HepG2 (cell line): ENCODE data around the gene HBS1L. TPM values are rescaled to one million over a fixed set of nuclear protein-coding genes. Genes with fewer than 3 reads are reported as not detected.

Source experiments
- AGO1 ChIP-seq: fragments of 200-400 bp; formaldehyde crosslinking; IDR thresholded peaks from 2 replicates; pipeline ENCODE4 v1.6.1; 2017; ENCODE audit warnings: mild to moderate bottlenecking, low read depth, low read length, moderate library complexity; ENCODE audit not compliant: poor library complexity, severe bottlenecking
- ARNTL ChIP-seq: sonication (generic); formaldehyde crosslinking; IDR thresholded peaks from 2 replicates; pipeline ENCODE4 v1.4.0; 2020; ENCODE audit warnings: mild to moderate bottlenecking, missing genetic modification reagents
- CEBPB ChIP-seq: IDR thresholded peaks from 2 replicates; pipeline ENCODE4 v1.6.1; 2011; ENCODE audit warnings: low read depth, low read length, improper control_type of control experiment, borderline replicate concordance
- ELF1 ChIP-seq: sonication (generic); formaldehyde crosslinking; IDR thresholded peaks from 2 replicates; pipeline ENCODE4 v1.4.0; 2020; ENCODE audit warnings: missing genetic modification reagents
- ELF3 ChIP-seq: IDR thresholded peaks from 2 replicates; pipeline ENCODE4 v1.6.1; 2016; ENCODE audit warnings: missing genetic modification reagents, missing compliant biosample characterization
- ISL2 ChIP-seq: sonication (generic); formaldehyde crosslinking; IDR thresholded peaks from 2 replicates; pipeline ENCODE4 v1.5.0; 2020; ENCODE audit warnings: missing genetic modification reagents
- MTF1 ChIP-seq: sonication (generic); formaldehyde crosslinking; IDR thresholded peaks from 2 replicates; pipeline ENCODE4 v1.5.0; 2020; ENCODE audit warnings: missing genetic modification reagents
- NFATC3 ChIP-seq: sonication (generic); formaldehyde crosslinking; IDR thresholded peaks from 2 replicates; pipeline ENCODE4 v1.5.1; 2020; ENCODE audit warnings: mild to moderate bottlenecking, missing genetic modification reagents
- POLR2G ChIP-seq: fragments of 200-400 bp; formaldehyde crosslinking; IDR thresholded peaks from 2 replicates; pipeline ENCODE4 v1.6.1; 2018; ENCODE audit warnings: mild to moderate bottlenecking, low read depth, low read length, moderate library complexity
- REXO4 ChIP-seq: sonication (generic); formaldehyde crosslinking; IDR thresholded peaks from 2 replicates; pipeline ENCODE4 v1.8.0; 2022; ENCODE audit warnings: missing genetic modification reagents, mild to moderate bottlenecking, borderline replicate concordance
- TFDP1 ChIP-seq: IDR thresholded peaks from 2 replicates; pipeline ENCODE4 v1.6.1; 2016; ENCODE audit warnings: missing compliant biosample characterization, missing genetic modification reagents, borderline replicate concordance
- TGIF2 ChIP-seq: IDR thresholded peaks from 2 replicates; pipeline ENCODE4 v1.6.1; 2016; ENCODE audit warnings: control low read depth, missing compliant biosample characterization
- TOPORS ChIP-seq: sonication (generic); formaldehyde crosslinking; IDR thresholded peaks from 2 replicates; pipeline ENCODE4 v1.8.0; 2023; ENCODE audit warnings: mild to moderate bottlenecking, missing genetic modification reagents
- ZFP91 ChIP-seq: sonication (generic); formaldehyde crosslinking; IDR thresholded peaks from 2 replicates; pipeline ENCODE4 v1.9.0; 2022; ENCODE audit warnings: missing genetic modification reagents, mild to moderate bottlenecking, borderline replicate concordance
- ZNF224 ChIP-seq: sonication (generic); formaldehyde crosslinking; IDR thresholded peaks from 2 replicates; pipeline ENCODE4 v1.5.0; 2020; ENCODE audit warnings: mild to moderate bottlenecking, missing genetic modification reagents
- ZNF263 ChIP-seq: sonication (generic); formaldehyde crosslinking; IDR thresholded peaks from 2 replicates; pipeline ENCODE4 v1.4.0; 2020; ENCODE audit warnings: missing genetic modification reagents
- ZNF383 ChIP-seq: sonication (generic); formaldehyde crosslinking; IDR thresholded peaks from 2 replicates; pipeline ENCODE4 v1.4.0; 2020; ENCODE audit warnings: missing genetic modification reagents, mild to moderate bottlenecking, borderline replicate concordance
- ZNF503 ChIP-seq: sonication (generic); formaldehyde crosslinking; IDR thresholded peaks from 2 replicates; pipeline ENCODE4 v1.4.0; 2020; ENCODE audit warnings: missing genetic modification reagents
- ZNF556 ChIP-seq: sonication (generic); formaldehyde crosslinking; IDR thresholded peaks from 2 replicates; pipeline ENCODE4 v1.4.0; 2020; ENCODE audit warnings: mild to moderate bottlenecking, missing genetic modification reagents, borderline replicate concordance
- ZNF792 ChIP-seq: IDR thresholded peaks from 2 replicates; pipeline ENCODE4 v1.6.1; 2016
- ZNF850 ChIP-seq: sonication (generic); formaldehyde crosslinking; conservative IDR thresholded peaks from 2 replicates; pipeline ENCODE4 v1.9.0; 2021; ENCODE audit warnings: mild to moderate bottlenecking, missing genetic modification reagents
- polyA plus RNA-seq, 8 experiments: library from polyadenylated mRNA; depleted of rRNA in 3 of 8; stranded (reverse) in 7 of 8; unstranded in 1 of 8; fragments of >200 nt; fragmentation: Illumina TruSeq in 4 of 8; extraction: Trizol in 4 of 8; gene quantifications; 2 replicates each; pipeline versions ENCODE4 v1.2.1 to v1.2.3, GENCODE V29; 2011 to 2016; ENCODE audit warnings: low read depth in 4 of 8, missing spikeins in 1 of 8, mixed read lengths in 1 of 8; ENCODE audit not compliant: insufficient read depth in 1 of 8
- total RNA-seq, 5 experiments: library from RNA; depleted of rRNA; stranded (reverse); fragments of >200 nt; fragmentation: Illumina TruSeq; extraction: Trizol; gene quantifications; 2 replicates each; pipeline ENCODE4 v1.2.3, GENCODE V29; 2016; ENCODE audit warnings: low read depth in 1 of 5
- TF ChIP-seq, protein P1 (sequence below): sonication (generic); formaldehyde crosslinking; conservative IDR thresholded peaks from 2 replicates; pipeline ENCODE4 v1.8.0; 2022; ENCODE audit warnings: low read depth, missing genetic modification reagents
- TF ChIP-seq, protein P2 (sequence below): sonication (generic); formaldehyde crosslinking; IDR thresholded peaks from 2 replicates; pipeline ENCODE4 v1.4.0; 2020; ENCODE audit warnings: missing genetic modification reagents

HBS1L gene
- total and polyA plus RNA-seq, 2 of the 13 experiments (the other 11 are each of a cell fraction or from before 2014, with no cell fraction given), result 44.1 to 138 TPM

DNA sequence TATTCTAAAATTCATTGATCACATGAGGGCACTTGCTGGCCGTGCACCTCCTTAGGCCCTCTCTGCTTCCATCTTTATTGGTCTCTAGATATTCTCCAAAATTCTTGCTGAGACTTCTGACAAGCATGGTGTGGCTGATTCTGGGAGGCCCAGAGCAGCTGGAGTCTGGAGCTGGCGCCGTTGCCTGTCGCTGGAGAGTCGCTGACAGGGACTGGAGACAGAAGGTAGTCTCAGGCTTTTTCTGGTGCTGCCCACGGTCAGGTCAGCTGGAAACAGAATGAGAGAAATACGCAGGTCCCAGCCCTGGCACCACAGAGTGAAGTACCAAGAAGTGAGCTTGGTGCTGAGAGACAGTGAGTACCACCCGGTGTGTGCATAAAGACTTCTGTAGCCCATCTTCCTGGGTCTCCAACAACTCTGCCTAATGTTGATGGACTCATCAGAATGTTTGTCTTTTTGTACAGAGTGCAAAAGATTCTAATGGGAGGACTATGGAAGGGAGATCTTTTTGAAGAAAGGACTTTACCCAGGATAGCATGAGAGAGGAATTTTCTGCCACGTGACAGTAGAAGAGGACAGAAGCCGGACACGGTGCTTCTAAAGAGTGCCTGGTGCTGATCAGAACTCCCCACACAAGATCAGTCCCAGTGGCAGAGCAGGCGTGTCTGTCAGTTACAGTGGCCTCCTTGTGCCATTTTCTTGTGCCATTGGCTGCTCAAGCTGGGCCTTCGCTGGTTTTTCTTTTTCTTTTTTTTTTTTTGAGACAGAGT, 102.9 kb downstream of the HBS1L start (continued):
- TF ChIP-seq TFDP1 (CRISPR knock-in tag) (peak; percentile 13; the same call in 1 of the 2 replicates), CEBPB (no peak), ZFP91 (CRISPR knock-in tag) (peak; percentile 13; the same call in 1 of the 2 replicates), ZNF556 (CRISPR knock-in tag) (no peak), REXO4 (no peak), NFATC3 (CRISPR knock-in tag) (no peak), ZNF383 (CRISPR knock-in tag) (no peak), MTF1 (CRISPR knock-in tag) (peak; percentile 66; the same call in 1 of the 2 replicates), ARNTL (CRISPR knock-in tag) (peak; percentile 62; the same call in 1 of the 2 replicates), ZNF792 (CRISPR knock-in tag) (no peak), TGIF2 (no peak), ZNF850 (CRISPR knock-in tag) (no peak), ELF1 (CRISPR knock-in tag) (no peak), POLR2G (peak; percentile 33; the same call in 1 of the 2 replicates), ZNF224 (CRISPR knock-in tag) (0 out of 2 replicates have a peak, but pooled peaks have one; percentile 9), TOPORS (CRISPR knock-in tag) (no peak), AGO1 (no peak), ISL2 (0 out of 2 replicates have a peak, but pooled peaks have one; percentile 19), ELF3 (CRISPR knock-in tag) (peak; percentile 11; the same call in 1 of the 2 replicates), ZNF503 (CRISPR knock-in tag) (no peak), ZNF263 (peak; percentile 88)
- TF ChIP-seq, protein P1, sequence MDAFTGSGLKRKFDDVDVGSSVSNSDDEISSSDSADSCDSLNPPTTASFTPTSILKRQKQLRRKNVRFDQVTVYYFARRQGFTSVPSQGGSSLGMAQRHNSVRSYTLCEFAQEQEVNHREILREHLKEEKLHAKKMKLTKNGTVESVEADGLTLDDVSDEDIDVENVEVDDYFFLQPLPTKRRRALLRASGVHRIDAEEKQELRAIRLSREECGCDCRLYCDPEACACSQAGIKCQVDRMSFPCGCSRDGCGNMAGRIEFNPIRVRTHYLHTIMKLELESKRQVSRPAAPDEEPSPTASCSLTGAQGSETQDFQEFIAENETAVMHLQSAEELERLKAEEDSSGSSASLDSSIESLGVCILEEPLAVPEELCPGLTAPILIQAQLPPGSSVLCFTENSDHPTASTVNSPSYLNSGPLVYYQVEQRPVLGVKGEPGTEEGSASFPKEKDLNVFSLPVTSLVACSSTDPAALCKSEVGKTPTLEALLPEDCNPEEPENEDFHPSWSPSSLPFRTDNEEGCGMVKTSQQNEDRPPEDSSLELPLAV (CRISPR knock-in tag), result no peak
- TF ChIP-seq, protein P2, sequence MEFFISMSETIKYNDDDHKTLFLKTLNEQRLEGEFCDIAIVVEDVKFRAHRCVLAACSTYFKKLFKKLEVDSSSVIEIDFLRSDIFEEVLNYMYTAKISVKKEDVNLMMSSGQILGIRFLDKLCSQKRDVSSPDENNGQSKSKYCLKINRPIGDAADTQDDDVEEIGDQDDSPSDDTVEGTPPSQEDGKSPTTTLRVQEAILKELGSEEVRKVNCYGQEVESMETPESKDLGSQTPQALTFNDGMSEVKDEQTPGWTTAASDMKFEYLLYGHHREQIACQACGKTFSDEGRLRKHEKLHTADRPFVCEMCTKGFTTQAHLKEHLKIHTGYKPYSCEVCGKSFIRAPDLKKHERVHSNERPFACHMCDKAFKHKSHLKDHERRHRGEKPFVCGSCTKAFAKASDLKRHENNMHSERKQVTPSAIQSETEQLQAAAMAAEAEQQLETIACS, result no peak
